Measurements from ENCODE around the gene CMTM7.

Gene CMTM7

DNA sequence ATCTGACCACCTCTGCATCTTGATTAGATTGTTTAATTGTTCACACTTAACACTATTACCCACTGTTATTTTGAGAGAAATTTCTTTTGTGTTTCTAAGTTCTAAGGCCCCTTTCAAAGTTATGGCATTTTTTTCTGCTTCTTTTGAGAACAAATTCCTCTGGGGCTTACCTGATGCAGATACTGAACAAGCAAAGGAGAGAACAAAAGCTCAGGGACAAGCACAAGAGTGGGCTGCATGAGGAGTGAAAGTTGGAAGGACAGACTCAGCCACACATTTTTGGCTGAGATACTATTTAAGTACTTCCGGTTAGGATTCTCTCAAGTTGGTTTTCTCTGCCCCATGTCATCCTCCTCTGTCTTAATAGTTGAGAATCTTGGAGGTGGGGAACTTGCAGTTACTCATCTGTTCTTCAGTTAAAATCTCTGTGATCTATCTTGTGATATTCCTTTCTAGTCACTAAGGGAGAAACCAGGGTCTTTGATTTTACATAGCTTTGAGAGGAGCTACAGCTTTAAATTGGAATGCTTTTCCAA is 56.3 kb downstream of the CMTM7 start:
- no peaks in the 10 kb centered on the region for H3K27me3 ChIP-seq (ENCODE audit: control insufficient read depth, insufficient read depth, low read length)
- H3K27ac ChIP-seq (ENCODE audit: low read length) = no peak overlapping the region
- peaks cover 12% of the 10 kb centered on the region for H3K4me1 ChIP-seq (ENCODE audit: control insufficient read depth, low read depth, low read length)
- no peaks in the 10 kb centered on the region for H3K36me3 ChIP-seq (ENCODE audit: control insufficient read depth, low read depth, low read length)
- no peak overlapping the region for H3K4me3 ChIP-seq (ENCODE audit: low read length)
- no peak overlapping the region for H3K9ac ChIP-seq (ENCODE audit: low read length)
- no peaks in the 10 kb centered on the region for H3K9me3 ChIP-seq (ENCODE audit: control insufficient read depth, low read depth, low read length)

DNA sequence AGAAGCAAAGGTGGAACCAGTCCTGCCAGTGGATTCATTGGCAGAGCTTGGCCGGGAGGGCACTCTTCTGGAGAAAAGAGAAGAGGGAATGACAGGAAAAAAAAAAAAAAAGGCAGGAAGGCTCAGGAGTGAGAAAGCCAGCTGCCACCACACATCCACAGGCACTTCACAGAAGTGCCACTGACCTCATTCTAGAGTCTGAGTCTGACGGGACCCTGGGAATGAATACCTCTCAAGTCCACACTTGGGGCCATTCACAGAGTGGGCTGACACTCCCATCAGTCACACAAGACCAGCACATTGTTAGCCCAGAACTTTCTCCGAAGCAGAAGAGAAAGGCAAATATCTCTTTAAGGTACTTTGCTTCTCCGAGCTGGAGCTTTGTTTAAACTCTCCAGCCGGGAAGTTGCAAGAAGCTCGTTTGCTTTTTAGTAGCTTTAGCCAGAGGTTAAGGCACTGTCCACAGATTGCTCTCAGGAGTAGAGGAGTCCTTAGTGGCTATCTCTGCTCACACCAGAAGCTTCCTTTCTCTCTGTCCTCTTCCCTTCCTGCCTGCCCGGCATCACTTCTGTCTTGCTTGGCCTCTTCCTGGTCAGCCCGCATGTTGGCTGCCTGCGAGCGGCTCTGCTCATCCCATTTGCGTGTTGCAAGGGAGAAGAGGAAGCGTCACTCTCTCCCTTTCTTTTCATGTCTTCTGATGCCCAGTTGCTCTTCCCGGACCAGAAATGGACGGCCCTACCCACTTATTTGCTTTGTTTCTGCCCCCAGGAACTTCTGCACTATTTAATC is 57.2 kb downstream of the CMTM7 start:
- H3K27me3 ChIP-seq (ENCODE audit: control insufficient read depth, insufficient read depth, low read length) = no peaks in the 10 kb centered on the region
- no peak overlapping the region for H3K27ac ChIP-seq (ENCODE audit: low read length)
- H3K4me3 ChIP-seq (ENCODE audit: low read length) = no peak overlapping the region
- H3K9me3 ChIP-seq (ENCODE audit: control insufficient read depth, low read depth, low read length) = no peaks in the 10 kb centered on the region
- no peak overlapping the region for H3K9ac ChIP-seq (ENCODE audit: low read length)
- peaks cover 12% of the 10 kb centered on the region for H3K4me1 ChIP-seq (ENCODE audit: control insufficient read depth, low read depth, low read length)
- H3K36me3 ChIP-seq (ENCODE audit: control insufficient read depth, low read depth, low read length) = no peaks in the 10 kb centered on the region

DNA sequence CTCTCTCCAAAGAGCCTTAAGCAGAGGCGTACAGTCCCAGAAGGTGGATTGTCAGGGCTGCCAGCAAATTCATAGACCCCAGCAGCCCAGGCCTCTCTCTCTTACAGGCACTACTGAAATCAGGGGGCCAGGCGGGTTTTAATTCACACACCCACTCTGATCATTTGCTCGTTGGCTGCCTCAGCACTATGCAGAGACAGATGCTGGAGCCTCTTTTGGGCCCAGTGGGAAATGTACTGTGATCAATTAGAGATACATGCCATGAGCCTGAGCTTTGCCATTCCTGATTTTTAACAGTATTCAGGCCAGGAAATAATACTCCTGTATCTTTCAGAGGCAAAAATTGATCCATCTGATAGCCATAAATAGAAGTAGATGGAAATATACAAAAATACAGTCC is 58.0 kb downstream of the CMTM7 start:
- no peaks in the 10 kb centered on the region for H3K36me3 ChIP-seq (ENCODE audit: control insufficient read depth, low read depth, low read length)
- no peak overlapping the region for H3K27ac ChIP-seq (ENCODE audit: low read length)
- no peak overlapping the region for H3K9ac ChIP-seq (ENCODE audit: low read length)

GRCh38 chr3:32450426-32450825 is 58.8 kb downstream of the CMTM7 start:
- Histone ChIP-seq H3K4me1 (ENCODE audit: control insufficient read depth, low read depth, low read length) (peaks cover 16% of the 10 kb centered on the region), H3K27me3 (ENCODE audit: control insufficient read depth, insufficient read depth, low read length) (no peaks in the 10 kb centered on the region)

More for the DNA sequence above, 58.0 kb downstream of the CMTM7 start:
- peaks cover 12% of the 10 kb centered on the region for H3K4me1 ChIP-seq (ENCODE audit: control insufficient read depth, low read depth, low read length)
- no peak overlapping the region for H3K4me3 ChIP-seq (ENCODE audit: low read length)
- H3K9me3 ChIP-seq (ENCODE audit: control insufficient read depth, low read depth, low read length) = no peaks in the 10 kb centered on the region
- H3K27me3 ChIP-seq (ENCODE audit: control insufficient read depth, insufficient read depth, low read length) = no peaks in the 10 kb centered on the region

DNA sequence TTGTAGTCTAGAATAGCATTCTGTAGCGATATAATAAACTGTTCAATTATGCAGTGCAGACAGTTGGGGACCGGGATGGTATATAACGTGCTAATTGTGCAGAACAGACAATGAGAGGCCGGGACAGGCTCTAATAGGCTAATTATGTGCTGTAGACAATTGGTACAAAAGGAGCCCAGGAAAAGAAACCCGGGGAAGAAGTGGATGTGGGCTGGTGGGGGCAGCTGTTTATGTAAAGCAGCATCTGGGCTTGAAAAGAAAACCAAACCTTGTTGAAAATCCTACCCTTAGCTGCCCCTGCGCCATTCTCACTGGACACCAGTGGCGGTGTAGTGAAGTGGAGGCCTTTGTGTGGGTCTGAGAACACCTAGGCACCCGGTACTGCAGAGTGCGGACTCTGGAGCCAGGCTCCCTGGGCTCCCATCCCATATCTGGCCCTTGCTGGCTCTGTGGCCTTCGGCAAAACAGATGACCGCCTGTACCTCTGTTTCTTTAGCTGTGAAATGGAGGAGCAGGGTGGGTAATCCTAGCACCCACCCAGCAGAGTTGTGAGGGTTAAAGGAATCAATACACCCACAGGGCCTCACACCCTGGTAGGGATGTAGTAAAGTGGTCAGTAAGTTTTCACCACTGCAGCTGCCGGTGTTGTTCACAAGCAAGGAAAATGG is 59.5 kb downstream of the CMTM7 start:
- H3K36me3 ChIP-seq (ENCODE audit: control insufficient read depth, low read depth, low read length) = no peaks in the 10 kb centered on the region
- no peaks in the 10 kb centered on the region for H3K27me3 ChIP-seq (ENCODE audit: control insufficient read depth, insufficient read depth, low read length)
- no peaks in the 10 kb centered on the region for H3K9me3 ChIP-seq (ENCODE audit: control insufficient read depth, low read depth, low read length)
- H3K27ac ChIP-seq (ENCODE audit: low read length) = no peak overlapping the region
- H3K4me3 ChIP-seq (ENCODE audit: low read length) = no peak overlapping the region
- H3K4me1 ChIP-seq (ENCODE audit: control insufficient read depth, low read depth, low read length) = peaks cover 16% of the 10 kb centered on the region
- H3K9ac ChIP-seq (ENCODE audit: low read length) = no peak overlapping the region

More at GRCh38 chr3:32450426-32450825, 58.8 kb downstream of the CMTM7 start:
- Histone ChIP-seq H3K27ac (ENCODE audit: low read length) (no peak overlapping the region), H3K9ac (ENCODE audit: low read length) (no peak overlapping the region), H3K4me3 (ENCODE audit: low read length) (no peak overlapping the region), H3K9me3 (ENCODE audit: control insufficient read depth, low read depth, low read length) (no peaks in the 10 kb centered on the region), H3K36me3 (ENCODE audit: control insufficient read depth, low read depth, low read length) (no peaks in the 10 kb centered on the region)

DNA sequence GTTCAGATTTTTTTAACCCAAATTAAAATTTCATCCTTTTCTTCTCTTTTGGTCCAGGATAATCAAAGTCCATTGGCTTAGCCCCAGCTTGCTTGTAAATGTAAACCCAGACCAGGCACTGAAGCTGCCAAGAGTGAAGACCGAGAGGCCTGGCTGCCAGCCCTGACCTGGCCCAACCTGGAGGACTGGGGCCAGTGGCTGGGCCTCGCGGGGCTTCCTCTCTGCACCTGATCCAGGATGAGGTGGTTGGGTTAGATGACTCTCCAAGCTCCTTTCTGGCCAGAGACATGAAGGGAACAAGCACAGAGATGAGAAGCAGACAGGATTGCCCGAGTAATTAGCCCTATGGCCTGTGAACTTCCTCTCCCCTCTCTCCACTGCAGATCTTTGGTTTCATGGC is 60.4 kb downstream of the CMTM7 start:
- H3K4me1 ChIP-seq (ENCODE audit: control insufficient read depth, low read depth, low read length) = peaks cover 16% of the 10 kb centered on the region

DNA sequence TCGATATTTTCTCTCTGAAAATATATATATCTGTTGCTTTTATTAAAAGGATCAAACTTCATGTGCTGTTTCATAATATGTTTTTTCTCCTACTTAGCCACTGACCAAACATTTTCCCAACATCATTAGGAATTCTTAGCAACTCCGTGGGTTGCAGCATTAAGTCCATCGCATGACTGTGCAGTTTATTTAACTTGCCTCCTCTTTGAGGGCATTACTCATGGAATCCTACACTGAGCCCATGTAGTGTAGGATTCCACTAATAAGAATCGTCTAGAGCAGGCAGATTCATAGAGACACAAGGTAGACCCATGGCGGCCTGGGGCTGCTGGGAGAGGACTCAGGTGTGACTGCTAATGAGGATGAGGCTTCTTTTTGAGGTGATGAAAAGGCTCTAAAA is 61.7 kb downstream of the CMTM7 start:
- no peaks in the 10 kb centered on the region for H3K9me3 ChIP-seq (ENCODE audit: control insufficient read depth, low read depth, low read length)
- no peak overlapping the region for H3K9ac ChIP-seq (ENCODE audit: low read length)
- no peaks in the 10 kb centered on the region for H3K27me3 ChIP-seq (ENCODE audit: control insufficient read depth, insufficient read depth, low read length)
- H3K36me3 ChIP-seq (ENCODE audit: control insufficient read depth, low read depth, low read length) = no peaks in the 10 kb centered on the region
- peaks cover 9% of the 10 kb centered on the region for H3K4me1 ChIP-seq (ENCODE audit: control insufficient read depth, low read depth, low read length)
- no peak overlapping the region for H3K4me3 ChIP-seq (ENCODE audit: low read length)
- H3K27ac ChIP-seq (ENCODE audit: low read length) = no peak overlapping the region

More for the DNA sequence above, 60.4 kb downstream of the CMTM7 start:
- Histone ChIP-seq H3K27me3 (ENCODE audit: control insufficient read depth, insufficient read depth, low read length) (no peaks in the 10 kb centered on the region), H3K27ac (ENCODE audit: low read length) (no peak overlapping the region), H3K9me3 (ENCODE audit: control insufficient read depth, low read depth, low read length) (no peaks in the 10 kb centered on the region), H3K4me3 (ENCODE audit: low read length) (no peak overlapping the region), H3K36me3 (ENCODE audit: control insufficient read depth, low read depth, low read length) (no peaks in the 10 kb centered on the region), H3K9ac (ENCODE audit: low read length) (no peak overlapping the region)

DNA sequence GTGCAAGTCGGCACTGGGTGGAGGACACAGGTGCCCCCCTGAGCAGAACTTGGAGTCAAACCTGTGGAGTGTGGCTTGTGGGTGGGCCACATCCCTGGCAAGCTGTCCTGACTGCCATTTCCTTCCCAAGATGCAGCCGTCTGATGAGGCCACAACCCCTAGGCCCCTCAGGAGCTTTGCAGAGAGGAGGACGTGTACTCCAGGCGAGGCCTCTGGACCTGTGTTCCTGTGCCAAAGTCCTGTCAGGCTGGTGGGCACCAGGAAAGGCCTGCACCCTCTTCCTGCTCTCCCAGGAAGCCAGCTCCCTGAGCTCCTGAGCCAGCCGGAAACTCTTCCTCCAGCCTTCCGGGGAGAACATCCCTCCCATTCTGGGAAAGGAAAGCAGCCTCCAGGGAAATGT is 62.5 kb downstream of the CMTM7 start:
- H3K9ac ChIP-seq (ENCODE audit: low read length) = no peak overlapping the region
- H3K4me1 ChIP-seq (ENCODE audit: control insufficient read depth, low read depth, low read length) = peaks cover 4% of the 10 kb centered on the region
- H3K27ac ChIP-seq (ENCODE audit: low read length) = no peak overlapping the region
- H3K36me3 ChIP-seq (ENCODE audit: control insufficient read depth, low read depth, low read length) = no peaks in the 10 kb centered on the region
- H3K9me3 ChIP-seq (ENCODE audit: control insufficient read depth, low read depth, low read length) = no peaks in the 10 kb centered on the region
- H3K4me3 ChIP-seq (ENCODE audit: low read length) = no peak overlapping the region
- no peaks in the 10 kb centered on the region for H3K27me3 ChIP-seq (ENCODE audit: control insufficient read depth, insufficient read depth, low read length)

- Histone ChIP-seq H3K4me3 (ENCODE audit: low read length) (no peak overlapping the region), H3K27ac (ENCODE audit: low read length) (no peak overlapping the region), H3K9ac (ENCODE audit: low read length) (no peak overlapping the region), H3K4me1 (ENCODE audit: control insufficient read depth, low read depth, low read length) (peaks cover 12% of the 10 kb centered on the region), H3K27me3 (ENCODE audit: control insufficient read depth, insufficient read depth, low read length) (no peaks in the 10 kb centered on the region), H3K9me3 (ENCODE audit: control insufficient read depth, low read depth, low read length) (no peaks in the 10 kb centered on the region), H3K36me3 (ENCODE audit: control insufficient read depth, low read depth, low read length) (no peaks in the 10 kb centered on the region)
These were observed 63.3 kb downstream of the CMTM7 start for GRCh38 chr3:32454731-32455608.

GRCh38 chr3:32455609-32456428 is 64.2 kb downstream of the CMTM7 start:
- Histone ChIP-seq H3K9me3 (ENCODE audit: control insufficient read depth, low read depth, low read length) (no peaks in the 10 kb centered on the region), H3K4me1 (ENCODE audit: control insufficient read depth, low read depth, low read length) (peaks cover 19% of the 10 kb centered on the region), H3K36me3 (ENCODE audit: control insufficient read depth, low read depth, low read length) (no peaks in the 10 kb centered on the region), H3K9ac (ENCODE audit: low read length) (no peak overlapping the region), H3K27me3 (ENCODE audit: control insufficient read depth, insufficient read depth, low read length) (no peaks in the 10 kb centered on the region), H3K4me3 (ENCODE audit: low read length) (no peak overlapping the region), H3K27ac (ENCODE audit: low read length) (no peak overlapping the region)
